Neural cell (in vitro differentiated cells): ENCODE measurements around the gene TSKS.

Experiments used
- CTCF ChIP-seq: fragments of 450-650 bp; IDR thresholded peaks from 2 replicates; pipeline ENCODE4 v1.5.1; 2014; ENCODE audit warnings: antibody characterized with exemption, mild to moderate bottlenecking, moderate library complexity; ENCODE audit not compliant: poor library complexity, severe bottlenecking
- EP300 ChIP-seq: fragments of 450-650 bp; conservative IDR thresholded peaks from 2 replicates; pipeline ENCODE4 v1.6.1; 2014; ENCODE audit warnings: antibody characterized with exemption, mild to moderate bottlenecking, moderate library complexity; ENCODE audit not compliant: poor library complexity, severe bottlenecking
- EZH2 ChIP-seq: fragments of 200-600, 300-800 bp; shearing (Covaris generic), sonication (generic); IDR thresholded peaks from 2 replicates; pipeline ENCODE4 v1.6.1; 2014; ENCODE audit warnings: antibody characterized with exemption, low read length, borderline replicate concordance, mild to moderate bottlenecking; ENCODE audit not compliant: insufficient read depth, poor library complexity, severe bottlenecking
- MXI1 ChIP-seq: fragments of 450-650 bp; conservative IDR thresholded peaks from 2 replicates; pipeline ENCODE4 v1.6.1; 2014; ENCODE audit warnings: antibody characterized with exemption, mild to moderate bottlenecking; ENCODE audit not compliant: poor library complexity, severe bottlenecking
- POLR2AphosphoS5 ChIP-seq: IDR thresholded peaks from 2 replicates; pipeline ENCODE4 v1.6.1; 2012
- RAD21 ChIP-seq: fragments of 450-650 bp; conservative IDR thresholded peaks from 2 replicates; pipeline ENCODE4 v1.6.1; 2014; ENCODE audit warnings: antibody characterized with exemption, mild to moderate bottlenecking, moderate library complexity
- SMC3 ChIP-seq: fragments of 450-650 bp; conservative IDR thresholded peaks from 2 replicates; pipeline ENCODE4 v1.6.1; 2014; ENCODE audit warnings: antibody characterized with exemption, mild to moderate bottlenecking, moderate library complexity; ENCODE audit not compliant: poor library complexity
- TAF1 ChIP-seq: IDR thresholded peaks from 2 replicates; pipeline ENCODE4 v1.6.1; 2012; ENCODE audit warnings: low read depth
- TF ChIP-seq, protein P1 (sequence below): IDR thresholded peaks from 2 replicates; pipeline ENCODE4 v1.6.1; 2012; ENCODE audit warnings: borderline replicate concordance

DNA sequence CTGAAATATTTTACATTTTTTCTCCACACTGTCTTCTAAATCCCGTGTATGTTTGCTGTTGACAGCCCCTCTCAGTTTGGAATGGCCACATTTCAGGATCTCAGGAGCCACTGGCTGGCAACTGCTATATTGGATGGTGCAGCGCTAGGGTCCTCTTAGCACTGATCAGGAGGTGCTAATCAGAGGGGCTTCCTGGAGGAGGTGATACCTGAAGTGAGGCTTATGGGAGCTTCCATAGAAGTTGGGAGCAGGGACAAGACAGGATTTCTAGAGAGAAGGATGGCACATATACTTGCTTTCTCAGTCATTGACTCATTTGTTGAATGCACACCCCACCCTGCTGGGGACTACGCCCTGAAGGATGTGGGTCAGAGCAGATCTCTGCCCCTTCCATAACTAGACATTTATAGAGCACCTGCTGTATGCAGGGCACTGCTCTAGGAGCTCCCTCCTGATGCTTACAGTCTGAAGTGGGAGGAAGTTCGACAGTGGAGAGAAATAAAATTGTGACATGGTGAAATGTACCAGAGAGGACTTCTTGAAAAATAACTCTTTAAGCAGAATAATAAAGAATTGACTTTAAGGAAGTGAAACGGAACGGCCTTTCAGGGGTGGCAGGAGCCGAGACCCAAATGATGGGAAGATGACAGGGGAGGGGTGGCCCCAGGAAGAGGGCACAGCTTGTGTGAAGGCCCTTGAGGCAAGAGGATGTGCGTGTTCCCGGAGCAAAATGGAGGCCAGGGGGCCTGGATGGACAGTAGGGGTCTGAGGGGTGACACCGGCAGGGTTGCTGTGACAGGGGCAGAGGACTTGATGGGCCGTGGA, 16.8 kb upstream of the TSKS start:
- TF ChIP-seq CTCF (no peak), SMC3 (no peak), EP300 (no peak), POLR2AphosphoS5 (no peak), EZH2 (no peak), TAF1 (no peak), RAD21 (no peak), MXI1 (no peak)
- TF ChIP-seq, protein P1, sequence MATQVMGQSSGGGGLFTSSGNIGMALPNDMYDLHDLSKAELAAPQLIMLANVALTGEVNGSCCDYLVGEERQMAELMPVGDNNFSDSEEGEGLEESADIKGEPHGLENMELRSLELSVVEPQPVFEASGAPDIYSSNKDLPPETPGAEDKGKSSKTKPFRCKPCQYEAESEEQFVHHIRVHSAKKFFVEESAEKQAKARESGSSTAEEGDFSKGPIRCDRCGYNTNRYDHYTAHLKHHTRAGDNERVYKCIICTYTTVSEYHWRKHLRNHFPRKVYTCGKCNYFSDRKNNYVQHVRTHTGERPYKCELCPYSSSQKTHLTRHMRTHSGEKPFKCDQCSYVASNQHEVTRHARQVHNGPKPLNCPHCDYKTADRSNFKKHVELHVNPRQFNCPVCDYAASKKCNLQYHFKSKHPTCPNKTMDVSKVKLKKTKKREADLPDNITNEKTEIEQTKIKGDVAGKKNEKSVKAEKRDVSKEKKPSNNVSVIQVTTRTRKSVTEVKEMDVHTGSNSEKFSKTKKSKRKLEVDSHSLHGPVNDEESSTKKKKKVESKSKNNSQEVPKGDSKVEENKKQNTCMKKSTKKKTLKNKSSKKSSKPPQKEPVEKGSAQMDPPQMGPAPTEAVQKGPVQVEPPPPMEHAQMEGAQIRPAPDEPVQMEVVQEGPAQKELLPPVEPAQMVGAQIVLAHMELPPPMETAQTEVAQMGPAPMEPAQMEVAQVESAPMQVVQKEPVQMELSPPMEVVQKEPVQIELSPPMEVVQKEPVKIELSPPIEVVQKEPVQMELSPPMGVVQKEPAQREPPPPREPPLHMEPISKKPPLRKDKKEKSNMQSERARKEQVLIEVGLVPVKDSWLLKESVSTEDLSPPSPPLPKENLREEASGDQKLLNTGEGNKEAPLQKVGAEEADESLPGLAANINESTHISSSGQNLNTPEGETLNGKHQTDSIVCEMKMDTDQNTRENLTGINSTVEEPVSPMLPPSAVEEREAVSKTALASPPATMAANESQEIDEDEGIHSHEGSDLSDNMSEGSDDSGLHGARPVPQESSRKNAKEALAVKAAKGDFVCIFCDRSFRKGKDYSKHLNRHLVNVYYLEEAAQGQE = no peak
